GM06990 (cell line): ENCODE data around the gene NAAA.
"Not testable (repeated sequence)": the region's sequence is repeated elsewhere in the genome, so short reads cannot be mapped to it uniquely, and the experiment has no call there.

Experiments used
- DNase-seq: peaks from one replicate; pipeline ENCODE4 v3.0.0-alpha.2; 2011; ENCODE audit not compliant: insufficient read length; ENCODE audit errors: extremely low read depth
- H3K27me3 ChIP-seq: replicated peaks from 2 replicates; pipeline ENCODE4 v1.6.0; 2011; ENCODE audit warnings: low read length; ENCODE audit not compliant: control insufficient read depth, insufficient read depth
- H3K36me3 ChIP-seq: 2 replicates; pipeline ENCODE4 v1.5.1; 2011; ENCODE audit warnings: low read length; ENCODE audit not compliant: control insufficient read depth, insufficient read depth
- H3K4me3 ChIP-seq: replicated peaks from 2 replicates; pipeline ENCODE4 v1.5.1; 2011; ENCODE audit warnings: low read depth, mild to moderate bottlenecking, control low read depth, low read length
- CTCF ChIP-seq: IDR thresholded peaks from 2 replicates; pipeline ENCODE4 v1.5.1; 2011; ENCODE audit warnings: low read length, control low read depth, mild to moderate bottlenecking, inconsistent platforms; ENCODE audit not compliant: insufficient read depth, poor library complexity, severe bottlenecking

Gene NAAA

DNA sequence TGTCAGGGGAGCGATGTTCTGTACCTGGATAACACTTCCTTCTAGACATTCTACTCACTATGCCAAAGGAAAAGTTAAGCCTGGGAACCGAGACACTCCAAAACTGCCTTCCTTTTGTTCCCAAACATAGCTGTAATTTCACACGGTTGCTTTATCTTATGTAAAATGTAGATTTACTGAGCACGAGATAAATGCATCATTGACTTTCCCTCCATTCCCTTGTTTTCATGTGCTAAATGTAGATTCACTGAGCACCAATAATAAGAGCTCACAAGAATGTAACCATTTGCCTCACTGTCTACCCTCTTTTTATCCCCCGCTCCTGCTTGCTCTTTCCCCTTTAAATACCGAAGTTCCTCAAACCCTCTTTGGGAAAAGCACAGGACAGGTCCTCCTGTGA lies 27.8 kb downstream of the NAAA start:
- DNase-seq = no peak
- no peaks in the 10 kb centered on the region for H3K36me3 ChIP-seq
- TF ChIP-seq CTCF = no peak
- H3K4me3 ChIP-seq = no peak overlapping the region
- no peaks in the 10 kb centered on the region; the same call in 1 of the 2 replicates for H3K27me3 ChIP-seq

DNA sequence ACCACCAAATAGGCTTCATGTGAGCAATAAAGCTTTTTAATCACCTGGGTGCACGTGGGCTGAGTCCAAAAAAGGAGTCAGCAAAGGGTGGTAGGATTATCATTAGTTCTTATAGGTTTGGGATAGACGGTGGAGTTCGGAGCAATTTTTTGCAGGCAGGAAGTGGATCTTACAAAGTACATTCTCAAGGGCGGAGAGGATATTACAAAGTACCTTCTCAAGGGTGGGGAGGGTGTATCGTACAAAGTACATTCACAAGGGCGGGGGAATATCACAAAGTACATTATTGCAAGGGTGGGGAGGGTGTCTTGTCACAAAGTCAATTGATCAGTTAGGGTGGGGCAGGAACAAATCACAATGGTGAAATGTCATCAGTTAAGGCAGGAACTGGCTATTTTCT lies 30.0 kb downstream of the NAAA start:
- H3K27me3 ChIP-seq, DNase-seq, H3K36me3 ChIP-seq, H3K4me3 ChIP-seq: not testable (repeated sequence)

GRCh38 chr4:75909405-75909804 lies 31.4 kb downstream of the NAAA start:
- Histone ChIP-seq H3K4me3 (no peak overlapping the region), H3K27me3 (no peaks in the 10 kb centered on the region; the same call in 1 of the 2 replicates), H3K36me3 (no peaks in the 10 kb centered on the region)
- TF ChIP-seq CTCF = no peak
- DNase-seq = no peak

GRCh38 chr4:75908555-75908954 lies 32.3 kb downstream of the NAAA start:
- Histone ChIP-seq H3K27me3 (no peaks in the 10 kb centered on the region; the same call in 1 of the 2 replicates), H3K36me3 (no peaks in the 10 kb centered on the region), H3K4me3 (no peak overlapping the region)
- no peak for TF ChIP-seq CTCF
- no peak for DNase-seq

- TF ChIP-seq CTCF = no peak
- no peak for DNase-seq
- H3K36me3 ChIP-seq = no peaks in the 10 kb centered on the region
- H3K4me3 ChIP-seq = no peak overlapping the region
- no peaks in the 10 kb centered on the region; the same call in 1 of the 2 replicates for H3K27me3 ChIP-seq
Measured at GRCh38 chr4:75907966-75908365, 32.8 kb downstream of the NAAA start.

DNA sequence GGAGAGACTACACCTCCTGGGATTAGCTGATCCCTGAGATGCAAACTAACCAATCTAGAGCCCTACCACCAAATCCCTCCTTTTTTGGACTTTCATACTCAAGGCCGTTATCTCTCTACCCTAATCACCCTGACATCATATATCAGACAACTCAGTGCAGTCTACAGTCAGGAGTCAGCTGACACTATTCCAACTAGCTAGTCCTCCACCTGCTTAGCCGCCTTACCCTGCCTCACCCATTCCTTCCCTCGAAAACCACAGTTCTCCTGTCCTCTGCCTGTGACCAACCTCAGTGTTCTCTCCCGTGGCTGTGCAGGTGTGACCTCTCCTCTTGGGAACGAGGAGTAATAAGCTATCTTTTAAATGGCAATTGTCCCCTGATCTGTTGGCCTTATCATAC lies 36.7 kb downstream of the NAAA start:
- Histone ChIP-seq H3K27me3 (no peaks in the 10 kb centered on the region; the same call in 1 of the 2 replicates), H3K36me3 (no peaks in the 10 kb centered on the region), H3K4me3 (no peak overlapping the region)
- no peak for DNase-seq
- TF ChIP-seq CTCF = no peak
